ENCODE measurements around the gene TCEANC.

TCEANC gene

DNA sequence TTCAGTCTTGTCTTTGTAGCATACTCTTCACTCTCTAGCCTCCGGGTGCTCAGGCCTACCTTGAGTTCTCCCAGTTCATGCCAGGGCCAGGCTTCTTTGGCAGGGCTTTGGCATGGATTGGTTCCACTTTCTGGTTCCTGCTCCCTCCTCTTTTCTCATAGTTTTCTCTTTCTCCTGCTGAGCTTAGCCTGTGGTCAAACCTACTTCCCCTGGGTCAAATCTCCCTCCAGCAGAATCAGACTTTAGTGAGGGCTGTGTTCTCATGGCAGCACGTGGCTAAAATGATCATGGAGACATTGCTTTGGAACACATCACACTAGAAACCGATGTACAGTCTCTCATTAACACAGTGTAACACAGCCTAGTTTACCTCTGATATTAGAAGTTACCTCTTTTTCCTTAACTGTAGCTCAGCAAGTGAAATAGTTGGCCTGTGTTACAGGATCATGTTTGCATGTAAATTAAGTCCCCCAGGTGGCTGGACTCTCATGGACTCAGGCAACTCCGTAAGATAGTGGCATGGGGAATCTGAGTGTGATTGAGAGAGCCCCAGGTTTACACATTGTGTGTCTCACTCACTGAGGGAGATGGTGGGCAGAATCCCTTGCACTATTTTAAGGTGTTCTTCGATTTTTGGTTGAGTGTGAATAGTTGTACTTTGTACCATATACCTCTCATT is 49.3 kb downstream of the TCEANC start:
- Mint-ChIP-seq H3K9me3 (no peaks in the 10 kb centered on the region), H3K36me3 (ENCODE audit: low read depth) (peaks cover 6% of the 10 kb centered on the region), H3K27me3 (ENCODE audit: low read depth) (no peaks in the 10 kb centered on the region), H3K4me3 (no peak overlapping the region), H3K27ac (no peak overlapping the region), H3K4me1 (peaks cover 10% of the 10 kb centered on the region)
- TF ChIP-seq, protein P1, sequence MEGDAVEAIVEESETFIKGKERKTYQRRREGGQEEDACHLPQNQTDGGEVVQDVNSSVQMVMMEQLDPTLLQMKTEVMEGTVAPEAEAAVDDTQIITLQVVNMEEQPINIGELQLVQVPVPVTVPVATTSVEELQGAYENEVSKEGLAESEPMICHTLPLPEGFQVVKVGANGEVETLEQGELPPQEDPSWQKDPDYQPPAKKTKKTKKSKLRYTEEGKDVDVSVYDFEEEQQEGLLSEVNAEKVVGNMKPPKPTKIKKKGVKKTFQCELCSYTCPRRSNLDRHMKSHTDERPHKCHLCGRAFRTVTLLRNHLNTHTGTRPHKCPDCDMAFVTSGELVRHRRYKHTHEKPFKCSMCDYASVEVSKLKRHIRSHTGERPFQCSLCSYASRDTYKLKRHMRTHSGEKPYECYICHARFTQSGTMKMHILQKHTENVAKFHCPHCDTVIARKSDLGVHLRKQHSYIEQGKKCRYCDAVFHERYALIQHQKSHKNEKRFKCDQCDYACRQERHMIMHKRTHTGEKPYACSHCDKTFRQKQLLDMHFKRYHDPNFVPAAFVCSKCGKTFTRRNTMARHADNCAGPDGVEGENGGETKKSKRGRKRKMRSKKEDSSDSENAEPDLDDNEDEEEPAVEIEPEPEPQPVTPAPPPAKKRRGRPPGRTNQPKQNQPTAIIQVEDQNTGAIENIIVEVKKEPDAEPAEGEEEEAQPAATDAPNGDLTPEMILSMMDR (IDR thresholded peaks at IDR 0.05; ENCODE audit: unreplicated experiment in 3 of 3), result no peak

DNA sequence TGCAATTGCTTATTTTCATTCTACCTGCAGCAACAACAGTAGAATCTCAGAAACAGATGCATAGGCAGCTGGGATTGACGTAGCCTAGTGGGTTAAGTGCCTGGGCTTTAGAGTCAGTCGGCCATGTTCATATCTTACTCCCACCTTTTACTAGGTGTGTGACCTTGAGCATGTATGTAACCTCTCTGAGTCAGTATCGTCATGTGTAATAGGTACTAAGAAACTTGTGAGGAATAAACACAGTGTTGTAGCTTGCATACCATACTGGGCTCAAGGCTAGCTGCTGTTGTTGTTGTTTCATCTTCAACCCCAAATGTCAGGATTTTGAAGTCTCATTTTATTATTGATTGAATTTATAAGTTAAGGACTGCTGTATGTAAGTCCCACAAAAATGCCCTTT is 50.2 kb downstream of the TCEANC start:
- Mint-ChIP-seq H3K9me3 (no peaks in the 10 kb centered on the region), H3K4me1 (peaks cover 8% of the 10 kb centered on the region), H3K4me3 (no peak overlapping the region), H3K36me3 (ENCODE audit: low read depth) (peaks cover 11% of the 10 kb centered on the region), H3K27ac (no peak overlapping the region), H3K27me3 (ENCODE audit: low read depth) (no peaks in the 10 kb centered on the region)
- TF ChIP-seq, protein P1 (IDR thresholded peaks at IDR 0.05; ENCODE audit: unreplicated experiment in 3 of 3), result no peak

- H3K4me3 Mint-ChIP-seq, result no peak overlapping the region
- H3K27me3 Mint-ChIP-seq (ENCODE audit: low read depth), result no peaks in the 10 kb centered on the region
- peaks cover 8% of the 10 kb centered on the region for H3K4me1 Mint-ChIP-seq
- H3K9me3 Mint-ChIP-seq, result no peaks in the 10 kb centered on the region
- TF ChIP-seq, protein P1 (IDR thresholded peaks at IDR 0.05; ENCODE audit: unreplicated experiment in 3 of 3), result no peak
- H3K27ac Mint-ChIP-seq, result no peak overlapping the region
- H3K36me3 Mint-ChIP-seq (ENCODE audit: low read depth), result peaks cover 14% of the 10 kb centered on the region
Measured at GRCh38 chrX:13703589-13703988, 50.6 kb downstream of the TCEANC start.

DNA sequence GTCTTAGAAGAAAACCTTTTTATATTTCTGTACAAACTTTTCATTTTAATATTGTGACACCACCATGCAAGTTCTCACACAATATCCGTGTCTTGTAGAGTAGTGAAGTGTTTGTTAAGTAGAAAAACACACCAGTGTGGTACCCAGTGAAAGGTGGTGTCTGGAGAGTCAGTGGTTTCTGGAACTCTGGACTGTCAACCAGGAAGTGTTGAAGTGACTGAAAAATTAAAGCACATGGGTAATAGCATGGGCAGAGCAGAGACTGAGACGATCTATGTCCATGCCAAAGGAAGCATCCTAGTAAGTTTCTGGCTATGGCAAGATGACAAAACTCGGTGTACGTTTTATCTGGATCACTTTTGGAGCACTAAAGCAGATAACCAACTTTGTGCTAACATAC is 58.2 kb downstream of the TCEANC start:
- no peak overlapping the region for H3K4me3 Mint-ChIP-seq
- no peak overlapping the region for H3K27ac Mint-ChIP-seq
- H3K36me3 Mint-ChIP-seq (ENCODE audit: low read depth), result peaks cover 47% of the 10 kb centered on the region
- peaks cover 5% of the 10 kb centered on the region for H3K4me1 Mint-ChIP-seq
- no peaks in the 10 kb centered on the region for H3K27me3 Mint-ChIP-seq (ENCODE audit: low read depth)
- H3K9me3 Mint-ChIP-seq, result peaks cover 3% of the 10 kb centered on the region
- TF ChIP-seq, protein P1 (IDR thresholded peaks at IDR 0.05; ENCODE audit: unreplicated experiment in 3 of 3), result no peak

Data from nephron (organoid).